Activated CD4-positive, alpha-beta T cell treated with anti-CD3 and anti-CD28 coated beads, Interleukin-2, amount 50 U/mL, for 4 hours (primary cell): ENCODE results near the gene NEDD4L.

Experiments
- DNase-seq, 2 experiments: peaks; one replicate each; pipeline ENCODE4 v3.0.0-alpha.2; 2020

The NEDD4L gene

DNA sequence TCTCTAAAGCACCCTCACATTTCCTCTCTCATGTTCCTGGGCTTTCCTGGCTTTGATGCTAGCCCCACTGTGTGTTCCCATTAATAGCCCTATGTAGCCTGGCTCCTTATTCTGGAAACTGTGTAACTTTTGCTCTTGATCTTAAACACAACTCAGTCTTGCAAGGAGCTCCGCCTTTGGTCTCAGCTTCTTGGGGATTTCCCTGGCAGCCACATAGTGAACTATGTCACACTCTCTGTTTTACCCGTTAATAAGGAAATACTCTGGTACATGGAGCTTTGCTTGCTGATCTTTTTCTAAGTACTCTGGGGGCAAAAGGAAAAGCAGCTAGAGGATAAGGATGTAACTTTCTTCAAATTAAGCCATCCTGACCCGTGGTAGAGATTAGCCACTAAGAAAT, 259.3 kb downstream of the NEDD4L start:
- peak in 1 of 2 experiments; percentile 25 for DNase-seq

GRCh38 chr18:58305792-58306191, 261.8 kb downstream of the NEDD4L start:
- no peak for DNase-seq

DNA sequence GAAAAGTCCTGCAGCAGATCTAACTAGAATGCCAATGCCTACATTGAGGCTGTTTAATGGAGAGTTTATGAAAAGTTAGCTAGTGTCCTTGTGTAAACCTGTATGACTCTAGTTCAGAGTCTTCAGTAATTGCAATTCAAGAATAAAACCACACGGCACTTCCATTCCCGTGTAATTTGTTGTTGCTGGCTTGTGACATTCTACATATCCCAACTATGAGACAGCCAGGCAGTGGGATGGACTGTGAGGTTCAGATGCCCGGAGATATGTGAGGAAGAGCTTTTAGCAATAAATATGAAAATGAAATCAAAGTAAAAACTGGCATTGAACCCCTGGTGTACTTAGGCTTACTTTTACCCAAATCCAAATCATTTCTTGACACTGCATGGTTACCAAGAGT, 263.4 kb downstream of the NEDD4L start:
- no peak for DNase-seq

DNA sequence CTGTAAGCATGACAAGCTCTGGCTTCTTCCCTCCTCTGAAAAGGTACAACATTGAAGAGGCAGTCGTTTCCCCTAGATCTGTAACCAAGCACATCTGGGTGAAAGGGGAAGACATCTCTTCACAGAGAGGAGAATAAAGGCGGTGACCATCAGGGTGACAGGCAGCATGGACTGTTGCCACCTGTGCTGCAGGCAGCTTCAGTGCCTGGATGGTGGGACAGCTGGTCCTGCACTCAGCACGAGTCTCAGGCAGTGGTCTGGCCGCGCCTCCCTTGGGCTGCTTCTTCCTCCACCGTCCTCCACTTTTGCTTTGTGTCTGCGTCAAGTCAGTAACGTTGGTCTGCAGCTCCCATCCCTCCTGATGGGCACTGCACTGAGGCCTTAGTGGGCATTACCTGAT, 264.4 kb downstream of the NEDD4L start:
- no peak for DNase-seq

DNA sequence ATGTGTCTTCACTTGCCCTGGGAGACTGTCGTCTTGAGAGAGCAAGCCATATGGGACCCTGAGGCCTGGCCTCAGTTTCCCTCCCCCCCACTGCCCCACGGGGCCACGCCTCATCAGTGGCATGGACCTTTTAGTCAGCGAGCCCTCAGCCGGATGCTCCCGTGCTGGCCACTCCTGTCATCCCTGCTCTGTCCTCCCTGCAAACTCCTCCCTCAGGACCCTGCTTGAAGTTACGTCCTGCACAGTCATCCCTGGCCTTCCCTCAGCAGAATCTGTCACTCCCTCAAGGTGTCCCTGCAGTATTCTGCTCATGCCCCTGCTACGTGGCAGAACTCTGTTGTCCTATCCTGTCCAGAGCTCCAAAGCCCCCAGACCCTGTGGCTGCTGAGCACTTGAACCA, 265.1 kb downstream of the NEDD4L start:
- DNase-seq = no peak

- no peak for DNase-seq
Observed at GRCh38 chr18:58309610-58310239, 265.7 kb downstream of the NEDD4L start.

DNA sequence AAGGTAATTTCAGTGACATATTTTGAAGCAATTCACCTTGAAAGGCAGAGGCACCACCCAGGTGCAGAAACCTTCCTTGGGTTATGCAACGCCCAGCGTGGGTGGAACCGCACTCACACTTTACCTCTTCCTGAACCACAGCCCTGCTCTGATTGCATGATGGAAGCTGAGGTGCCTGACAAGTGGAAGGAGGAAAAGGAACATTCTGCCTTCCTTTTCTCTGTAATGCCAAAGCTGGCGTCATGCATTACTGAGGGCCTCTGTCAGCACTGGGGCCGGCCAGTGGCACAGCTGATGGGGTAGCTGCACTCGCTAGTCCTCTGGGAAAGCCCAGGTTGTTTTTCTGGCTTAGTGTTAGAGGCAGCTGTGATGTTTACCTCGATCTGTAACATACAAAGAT, 266.5 kb downstream of the NEDD4L start:
- peak; percentile 46 to 51 for DNase-seq

- no peak for DNase-seq
Observed at GRCh38 chr18:58311390-58311789, 267.4 kb downstream of the NEDD4L start.

GRCh38 chr18:58313491-58314032, 269.5 kb downstream of the NEDD4L start:
- DNase-seq = no peak

- DNase-seq = no peak
Observed at GRCh38 chr18:58314284-58314683, 270.3 kb downstream of the NEDD4L start.

DNA sequence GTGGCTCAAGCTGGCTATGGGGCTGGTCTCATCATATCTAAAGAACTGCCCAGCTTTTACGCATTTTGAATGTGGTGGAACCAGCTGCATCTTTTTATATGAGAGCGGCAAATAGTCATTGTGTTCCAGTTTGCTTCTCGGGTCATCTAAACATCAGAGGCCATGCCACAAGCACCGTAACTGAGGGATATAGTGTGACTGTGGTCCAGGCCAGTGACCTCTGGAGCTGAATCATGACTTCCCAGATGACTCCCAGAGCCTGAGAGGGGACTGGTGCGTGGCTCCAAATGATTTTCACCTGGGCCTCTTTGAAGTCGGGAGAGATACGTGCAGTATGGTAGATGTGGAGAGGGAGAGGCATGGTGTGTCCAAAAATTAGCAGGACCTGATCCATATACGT, 271.0 kb downstream of the NEDD4L start:
- no peak for DNase-seq

DNA sequence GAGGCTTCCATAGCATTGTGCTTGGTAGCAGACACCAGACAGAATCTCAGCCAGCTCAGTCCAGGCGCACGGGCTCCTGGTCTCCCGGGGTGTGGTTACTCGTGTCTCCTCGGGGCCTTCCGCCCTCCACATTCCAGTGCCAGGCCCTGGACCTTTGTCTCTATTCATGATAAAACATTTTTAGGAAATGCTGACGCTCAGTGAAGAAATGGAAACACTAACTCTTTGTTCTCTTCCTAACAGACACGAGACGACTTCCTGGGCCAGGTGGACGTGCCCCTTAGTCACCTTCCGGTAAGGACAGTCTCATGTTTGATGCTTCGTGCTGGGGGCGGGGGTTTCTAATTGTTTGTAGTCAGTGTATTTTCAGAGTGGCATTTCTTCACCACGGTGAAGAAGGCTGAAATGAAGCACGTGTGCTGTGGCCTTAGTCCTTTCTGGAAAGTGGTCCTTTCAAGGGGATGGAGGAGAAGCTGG, 271.8 kb downstream of the NEDD4L start:
- DNase-seq = no peak

- no peak for DNase-seq
Observed at GRCh38 chr18:58316396-58317342, 272.6 kb downstream of the NEDD4L start.

- DNase-seq = no peak
Observed at GRCh38 chr18:58319719-58320118, 275.7 kb downstream of the NEDD4L start.

- DNase-seq = no peak
Observed at GRCh38 chr18:58320907-58321561, 277.0 kb downstream of the NEDD4L start.

- DNase-seq = peak; percentile 51 to 58
Observed at GRCh38 chr18:58321986-58322385, 278.0 kb downstream of the NEDD4L start.

DNA sequence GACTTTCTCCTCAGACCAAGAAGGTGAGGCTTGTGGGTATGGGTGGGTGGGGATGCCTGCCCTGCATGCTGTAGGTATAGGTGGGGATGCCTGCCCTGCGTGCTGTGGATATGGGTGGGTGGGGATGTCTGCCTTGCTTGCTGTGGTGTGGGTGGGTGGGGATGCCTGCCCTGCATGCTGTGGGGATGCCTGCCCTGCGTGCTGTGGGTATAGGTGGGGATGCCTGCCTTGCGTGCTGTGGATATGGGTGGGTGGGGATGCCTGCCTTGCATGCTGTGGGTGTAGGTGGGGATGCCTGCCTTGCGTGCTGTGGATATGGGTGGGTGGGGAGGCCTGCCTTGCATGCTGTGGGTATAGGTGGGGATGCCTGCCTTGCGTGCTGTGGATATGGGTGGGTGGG, 278.4 kb downstream of the NEDD4L start:
- no peak for DNase-seq

GRCh38 chr18:58323866-58324762, 280.1 kb downstream of the NEDD4L start:
- DNase-seq = no peak

GRCh38 chr18:58324824-58325480, 280.9 kb downstream of the NEDD4L start:
- no peak for DNase-seq

GRCh38 chr18:58325494-58325893, 281.5 kb downstream of the NEDD4L start:
- DNase-seq = no peak

GRCh38 chr18:58334061-58334460, 290.0 kb downstream of the NEDD4L start:
- DNase-seq = no peak

- DNase-seq = no peak
Observed at GRCh38 chr18:58335223-58335622, 291.2 kb downstream of the NEDD4L start.
